GM12878 (cell line): Measurements from ENCODE around the gene CSTPP1. TPM values are rescaled to one million over a fixed set of nuclear protein-coding genes. Genes with fewer than 3 reads are reported as not detected.

Experiments used
- ATAC-seq: fragments of 200-7000 bp; cut with Tn5 transposase; 3 replicates; pipeline ENCODE4 v1.9.1; 2020; ENCODE audit warnings: mild to moderate bottlenecking, moderate library complexity
- BruUV-seq: library from RNA; stranded (reverse); fragments of 400-500 nt; replicated peaks from 2 replicates; lab custom pipeline; 2021; lab: Mats Ljungman, UMichigan
- CTCF ChIA-PET: fragments of 300-600 bp; sonication (Branson Sonifier 250); formaldehyde crosslinking; extraction: SDS; loops from one replicate; lab custom pipeline; 2021; ENCODE audit warnings: inconsistent platforms; lab: Yijun Ruan, JAX
- POLR2A ChIA-PET: fragments of 350-600 bp; formaldehyde crosslinking; extraction: SDS; loops from one replicate; lab custom pipeline; 2021; ENCODE audit warnings: inconsistent platforms; lab: Charles Lee
- RAD21 ChIA-PET: fragments of 300-600 bp; sonication (Branson Sonifier 250); formaldehyde crosslinking; loops from one replicate; lab custom pipeline; 2023; ENCODE audit warnings: antibody characterized with exemption; ENCODE audit not compliant: unreplicated experiment; lab: Charles Lee
- SMC1A ChIA-PET: fragments of 300-600 bp; sonication (Branson Sonifier 250); formaldehyde crosslinking; loops from one replicate; lab custom pipeline; 2023; ENCODE audit not compliant: unreplicated experiment, uncharacterized antibody; lab: Charles Lee
- DNase-seq: peaks from one replicate; pipeline ENCODE4 v3.0.0-alpha.2; 2011; ENCODE audit warnings: low read depth, low spot score
- FAIRE-seq: peaks from 3 replicates; lab custom pipeline; 2011; peaks lifted over from hg19 to GRCh38; lab: Jason Lieb, UNC
- H2AFZ ChIP-seq: 2 replicates; pipeline ENCODE4 v1.6.0; 2011; ENCODE audit warnings: low read depth, low read length, control low read depth; ENCODE audit not compliant: control insufficient read depth
- H3K27ac ChIP-seq: 2 replicates; pipeline ENCODE4 v1.5.1; 2011; ENCODE audit warnings: control low read depth; ENCODE audit not compliant: control insufficient read depth, insufficient read depth
- H3K27me3 ChIP-seq, 2 experiments: replicated peaks in 1 of 2; 2 replicates each; pipeline versions ENCODE4 v1.6.0 to v1.6.1; 2011; ENCODE audit warnings: low read length in 1 of 2; ENCODE audit not compliant: control insufficient read depth in 2 of 2, insufficient read depth in 2 of 2
- H3K36me3 ChIP-seq, 2 experiments: 2 replicates each; pipeline ENCODE4 v1.5.1; 2011; ENCODE audit warnings: low read length in 1 of 2; ENCODE audit not compliant: control insufficient read depth in 2 of 2, insufficient read depth in 2 of 2
- H3K4me1 ChIP-seq: 2 replicates; pipeline ENCODE4 v1.6.1; 2011; ENCODE audit warnings: mild to moderate bottlenecking, low read length, moderate library complexity, mixed read lengths; ENCODE audit not compliant: control insufficient read depth, insufficient read depth
- H3K4me2 ChIP-seq: 2 replicates; pipeline ENCODE4 v1.6.0; 2011; ENCODE audit warnings: control low read depth; ENCODE audit not compliant: control insufficient read depth, insufficient read depth
- H3K4me3 ChIP-seq: fragments of 200-600 bp; sonication (generic); 2 replicates; pipeline ENCODE4 v1.5.1; 2016
- H3K79me2 ChIP-seq: 2 replicates; pipeline ENCODE4 v1.6.0; 2011; ENCODE audit warnings: low read length; ENCODE audit not compliant: control insufficient read depth, insufficient read depth
- H3K9ac ChIP-seq: 2 replicates; pipeline ENCODE4 v1.8.0; 2011; ENCODE audit warnings: low read length, control low read depth, mixed read lengths; ENCODE audit not compliant: control insufficient read depth, insufficient read depth
- H3K9me3 ChIP-seq: replicated peaks from 3 replicates; pipeline ENCODE4 v1.5.1; 2011; ENCODE audit warnings: mild to moderate bottlenecking, low read length; ENCODE audit not compliant: control insufficient read depth, insufficient read depth
- H4K20me1 ChIP-seq: 2 replicates; pipeline ENCODE4 v1.6.0; 2011; ENCODE audit not compliant: control insufficient read depth, insufficient read depth
- CHD1 ChIP-seq: IDR thresholded peaks from 2 replicates; pipeline ENCODE4 v1.6.1; 2012; ENCODE audit warnings: low read depth, low read length, improper control_type of control experiment
- FOS ChIP-seq: IDR thresholded peaks from 3 replicates; pipeline ENCODE4 v1.6.1; 2011; ENCODE audit warnings: borderline replicate concordance; ENCODE audit not compliant: insufficient read length; ENCODE audit errors: extremely low read depth
- MTA3 ChIP-seq: IDR thresholded peaks from 2 replicates; pipeline ENCODE4 v1.6.1; 2012; ENCODE audit warnings: low read length, inconsistent platforms, borderline replicate concordance
- NFXL1 ChIP-seq: fragments of 450-650 bp; IDR thresholded peaks from 2 replicates; pipeline ENCODE4 v1.6.1; 2017; ENCODE audit warnings: antibody characterized with exemption, mild to moderate bottlenecking, borderline replicate concordance
- POLR2AphosphoS2 ChIP-seq: IDR thresholded peaks from 2 replicates; pipeline ENCODE4 v1.6.1; 2011; ENCODE audit warnings: low read depth, mild to moderate bottlenecking, low read length, improper control_type of control experiment, moderate library complexity
- SPI1 ChIP-seq: IDR thresholded peaks from 2 replicates; pipeline ENCODE4 v1.6.1; 2011; ENCODE audit warnings: low read depth, mild to moderate bottlenecking, low read length, moderate library complexity, borderline replicate concordance; ENCODE audit not compliant: insufficient read depth
- ZNF622 ChIP-seq: fragments of 450-650 bp; IDR thresholded peaks from 2 replicates; pipeline ENCODE4 v1.6.1; 2017; ENCODE audit warnings: mild to moderate bottlenecking, inconsistent platforms
- WGBS: methylation state at CpG from one replicate; pipeline ENCODE4 v1.1.6; 2016; ENCODE audit warnings: low lambda C conversion rate; ENCODE audit not compliant: insufficient replicate concordance, insufficient coverage; ENCODE audit errors: missing lambda C conversion rate; 5-methylcytosine and 5-hydroxymethylcytosine counted together
- in situ Hi-C: fragments of 300-500 bp; cut with MboI; formaldehyde crosslinking; loops from 9 replicates; pipeline ENCODE4 v1.14.3; 2018; ENCODE audit warnings: mixed read lengths
- intact Hi-C: fragments of 100-400 bp; cut with micrococcal nuclease; formaldehyde crosslinking; loops from one replicate; pipeline ENCODE4 v1.14.2; 2022; ENCODE audit not compliant: unreplicated experiment
- polyA plus RNA-seq, 11 experiments: library from polyadenylated mRNA; depleted of rRNA in 4 of 11; unstranded in 6 of 11; stranded (reverse) in 5 of 11; fragments of >200 nt; fragmentation: Nextera tagmentation in 4 of 11; fragmentation: Illumina TruSeq in 1 of 11; extraction: Ambion mirVana in 4 of 11; extraction: Trizol in 1 of 11; gene quantifications; 1 replicate in 1 of 11; 2 replicates in 10 of 11; pipeline versions ENCODE4 v1.2.1 to v1.2.3, GENCODE V29; 2011 to 2016; ENCODE audit warnings: inconsistent platforms in 2 of 11, missing spikeins in 2 of 11, low read depth in 1 of 11
- total RNA-seq, 4 experiments: library from RNA; depleted of rRNA in 3 of 4; stranded (reverse); fragments of >200 nt in 3 of 4; fragmentation: Illumina TruSeq in 1 of 4; extraction: Trizol in 1 of 4; gene quantifications; 2 replicates each; pipeline versions ENCODE4 v1.2.1 to v1.2.3, GENCODE V29; 2013 to 2021
- TF ChIP-seq, protein P1 (sequence below): fragments of 450-650 bp; IDR thresholded peaks from 2 replicates; pipeline ENCODE4 v1.6.1; 2017; ENCODE audit warnings: borderline replicate concordance
- TF ChIP-seq, protein P2 (sequence below): fragments of 450-650 bp; IDR thresholded peaks from 2 replicates; pipeline ENCODE4 v1.6.1; 2017; ENCODE audit warnings: mild to moderate bottlenecking
- TF ChIP-seq, protein P3 (sequence below), 3 experiments: IDR thresholded peaks in 2 of 3; conservative IDR thresholded peaks in 1 of 3; 2 replicates each; pipeline ENCODE4 v1.5.1; 2011; ENCODE audit warnings: low read depth in 3 of 3, low read length in 3 of 3, mild to moderate bottlenecking in 3 of 3, control low read depth in 2 of 3, moderate library complexity in 2 of 3, inconsistent platforms in 1 of 3, mixed read lengths in 1 of 3; ENCODE audit not compliant: control insufficient read depth in 2 of 3, insufficient read depth in 1 of 3; ENCODE audit errors: extremely low read depth in 1 of 3
- TF ChIP-seq, protein P4 (sequence below): IDR thresholded peaks from 2 replicates; pipeline ENCODE4 v1.6.1; 2012; ENCODE audit warnings: improper control_type of control experiment, low read depth, low read length; ENCODE audit not compliant: insufficient replicate concordance

CSTPP1 gene
- total and polyA plus RNA-seq, 10 of the 15 experiments (the other 5 are each of a cell fraction or from before 2014, with no cell fraction given), result 7.1 to 23.4 (median 17.5) TPM

GRCh38 chr11:46901156-46901555 lies 35.4 kb upstream of the CSTPP1 start:
- no TSS peak for BruUV-seq
- no peak overlapping the region for H3K9ac ChIP-seq
- 35% methylated on average over 3 of the region's 3 CpGs for WGBS
- H3K79me2 ChIP-seq, result no peaks in the 10 kb centered on the region
- ChIA-PET POLR2A (interaction anchor here (0.5 kb wide), 1 partner anchor 15 kb away, joined by 5 read pairs; no protein-coding TSS in a partner anchor), RAD21 (interaction anchor here (1.0 kb wide), 1 partner anchor 14 kb away, joined by 3 read pairs; no protein-coding TSS in a partner anchor), CTCF (interaction anchor here (1.1 kb wide), 1 partner anchor 252 kb away, joined by 4 read pairs; no protein-coding TSS in a partner anchor), SMC1A (interaction anchor here (0.7 to 0.8 kb wide), 2 partner anchors 13 to 41 kb away, joined by 3 read pairs; no protein-coding TSS in a partner anchor)
- H3K4me1 ChIP-seq, result no peaks in the 10 kb centered on the region
- H2AFZ ChIP-seq, result no peak overlapping the region
- in situ Hi-C loops (no loop called here), intact Hi-C loops (no loop called here)
- no peaks in the 10 kb centered on the region for H3K9me3 ChIP-seq
- no peak overlapping the region for H3K27ac ChIP-seq
- H3K4me3 ChIP-seq, result no peak overlapping the region
- no peaks in the 10 kb centered on the region for H3K27me3 ChIP-seq
- H3K36me3 ChIP-seq, result no peaks in the 10 kb centered on the region
- DNase-seq, result no peak
- H3K4me2 ChIP-seq, result no peak overlapping the region
- H4K20me1 ChIP-seq, result no peaks in the 10 kb centered on the region
- FAIRE-seq, result no peak
- ATAC-seq, result no peak
- TF ChIP-seq, protein P1, sequence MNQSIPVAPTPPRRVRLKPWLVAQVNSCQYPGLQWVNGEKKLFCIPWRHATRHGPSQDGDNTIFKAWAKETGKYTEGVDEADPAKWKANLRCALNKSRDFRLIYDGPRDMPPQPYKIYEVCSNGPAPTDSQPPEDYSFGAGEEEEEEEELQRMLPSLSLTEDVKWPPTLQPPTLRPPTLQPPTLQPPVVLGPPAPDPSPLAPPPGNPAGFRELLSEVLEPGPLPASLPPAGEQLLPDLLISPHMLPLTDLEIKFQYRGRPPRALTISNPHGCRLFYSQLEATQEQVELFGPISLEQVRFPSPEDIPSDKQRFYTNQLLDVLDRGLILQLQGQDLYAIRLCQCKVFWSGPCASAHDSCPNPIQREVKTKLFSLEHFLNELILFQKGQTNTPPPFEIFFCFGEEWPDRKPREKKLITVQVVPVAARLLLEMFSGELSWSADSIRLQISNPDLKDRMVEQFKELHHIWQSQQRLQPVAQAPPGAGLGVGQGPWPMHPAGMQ, result no peak
- no peak for TF ChIP-seq NFXL1
- no peak for TF ChIP-seq SPI1
- no peak for TF ChIP-seq MTA3
- no peak for TF ChIP-seq CHD1
- TF ChIP-seq ZNF622, result no peak
- TF ChIP-seq, protein P2, sequence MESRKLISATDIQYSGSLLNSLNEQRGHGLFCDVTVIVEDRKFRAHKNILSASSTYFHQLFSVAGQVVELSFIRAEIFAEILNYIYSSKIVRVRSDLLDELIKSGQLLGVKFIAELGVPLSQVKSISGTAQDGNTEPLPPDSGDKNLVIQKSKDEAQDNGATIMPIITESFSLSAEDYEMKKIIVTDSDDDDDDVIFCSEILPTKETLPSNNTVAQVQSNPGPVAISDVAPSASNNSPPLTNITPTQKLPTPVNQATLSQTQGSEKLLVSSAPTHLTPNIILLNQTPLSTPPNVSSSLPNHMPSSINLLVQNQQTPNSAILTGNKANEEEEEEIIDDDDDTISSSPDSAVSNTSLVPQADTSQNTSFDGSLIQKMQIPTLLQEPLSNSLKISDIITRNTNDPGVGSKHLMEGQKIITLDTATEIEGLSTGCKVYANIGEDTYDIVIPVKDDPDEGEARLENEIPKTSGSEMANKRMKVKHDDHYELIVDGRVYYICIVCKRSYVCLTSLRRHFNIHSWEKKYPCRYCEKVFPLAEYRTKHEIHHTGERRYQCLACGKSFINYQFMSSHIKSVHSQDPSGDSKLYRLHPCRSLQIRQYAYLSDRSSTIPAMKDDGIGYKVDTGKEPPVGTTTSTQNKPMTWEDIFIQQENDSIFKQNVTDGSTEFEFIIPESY, result no peak
- TF ChIP-seq, protein P3, sequence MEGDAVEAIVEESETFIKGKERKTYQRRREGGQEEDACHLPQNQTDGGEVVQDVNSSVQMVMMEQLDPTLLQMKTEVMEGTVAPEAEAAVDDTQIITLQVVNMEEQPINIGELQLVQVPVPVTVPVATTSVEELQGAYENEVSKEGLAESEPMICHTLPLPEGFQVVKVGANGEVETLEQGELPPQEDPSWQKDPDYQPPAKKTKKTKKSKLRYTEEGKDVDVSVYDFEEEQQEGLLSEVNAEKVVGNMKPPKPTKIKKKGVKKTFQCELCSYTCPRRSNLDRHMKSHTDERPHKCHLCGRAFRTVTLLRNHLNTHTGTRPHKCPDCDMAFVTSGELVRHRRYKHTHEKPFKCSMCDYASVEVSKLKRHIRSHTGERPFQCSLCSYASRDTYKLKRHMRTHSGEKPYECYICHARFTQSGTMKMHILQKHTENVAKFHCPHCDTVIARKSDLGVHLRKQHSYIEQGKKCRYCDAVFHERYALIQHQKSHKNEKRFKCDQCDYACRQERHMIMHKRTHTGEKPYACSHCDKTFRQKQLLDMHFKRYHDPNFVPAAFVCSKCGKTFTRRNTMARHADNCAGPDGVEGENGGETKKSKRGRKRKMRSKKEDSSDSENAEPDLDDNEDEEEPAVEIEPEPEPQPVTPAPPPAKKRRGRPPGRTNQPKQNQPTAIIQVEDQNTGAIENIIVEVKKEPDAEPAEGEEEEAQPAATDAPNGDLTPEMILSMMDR (IDR thresholded peaks at IDR 0.05 in 2 of 3, conservative IDR thresholded peaks at IDR 0.05 in 1 of 3; ENCODE audit: control insufficient read depth in 2 of 3, extremely low read depth in 1 of 3, insufficient read depth in 1 of 3, low read depth in 3 of 3, low read length in 3 of 3), result no peak
- no peak for TF ChIP-seq FOS
- TF ChIP-seq, protein P4, sequence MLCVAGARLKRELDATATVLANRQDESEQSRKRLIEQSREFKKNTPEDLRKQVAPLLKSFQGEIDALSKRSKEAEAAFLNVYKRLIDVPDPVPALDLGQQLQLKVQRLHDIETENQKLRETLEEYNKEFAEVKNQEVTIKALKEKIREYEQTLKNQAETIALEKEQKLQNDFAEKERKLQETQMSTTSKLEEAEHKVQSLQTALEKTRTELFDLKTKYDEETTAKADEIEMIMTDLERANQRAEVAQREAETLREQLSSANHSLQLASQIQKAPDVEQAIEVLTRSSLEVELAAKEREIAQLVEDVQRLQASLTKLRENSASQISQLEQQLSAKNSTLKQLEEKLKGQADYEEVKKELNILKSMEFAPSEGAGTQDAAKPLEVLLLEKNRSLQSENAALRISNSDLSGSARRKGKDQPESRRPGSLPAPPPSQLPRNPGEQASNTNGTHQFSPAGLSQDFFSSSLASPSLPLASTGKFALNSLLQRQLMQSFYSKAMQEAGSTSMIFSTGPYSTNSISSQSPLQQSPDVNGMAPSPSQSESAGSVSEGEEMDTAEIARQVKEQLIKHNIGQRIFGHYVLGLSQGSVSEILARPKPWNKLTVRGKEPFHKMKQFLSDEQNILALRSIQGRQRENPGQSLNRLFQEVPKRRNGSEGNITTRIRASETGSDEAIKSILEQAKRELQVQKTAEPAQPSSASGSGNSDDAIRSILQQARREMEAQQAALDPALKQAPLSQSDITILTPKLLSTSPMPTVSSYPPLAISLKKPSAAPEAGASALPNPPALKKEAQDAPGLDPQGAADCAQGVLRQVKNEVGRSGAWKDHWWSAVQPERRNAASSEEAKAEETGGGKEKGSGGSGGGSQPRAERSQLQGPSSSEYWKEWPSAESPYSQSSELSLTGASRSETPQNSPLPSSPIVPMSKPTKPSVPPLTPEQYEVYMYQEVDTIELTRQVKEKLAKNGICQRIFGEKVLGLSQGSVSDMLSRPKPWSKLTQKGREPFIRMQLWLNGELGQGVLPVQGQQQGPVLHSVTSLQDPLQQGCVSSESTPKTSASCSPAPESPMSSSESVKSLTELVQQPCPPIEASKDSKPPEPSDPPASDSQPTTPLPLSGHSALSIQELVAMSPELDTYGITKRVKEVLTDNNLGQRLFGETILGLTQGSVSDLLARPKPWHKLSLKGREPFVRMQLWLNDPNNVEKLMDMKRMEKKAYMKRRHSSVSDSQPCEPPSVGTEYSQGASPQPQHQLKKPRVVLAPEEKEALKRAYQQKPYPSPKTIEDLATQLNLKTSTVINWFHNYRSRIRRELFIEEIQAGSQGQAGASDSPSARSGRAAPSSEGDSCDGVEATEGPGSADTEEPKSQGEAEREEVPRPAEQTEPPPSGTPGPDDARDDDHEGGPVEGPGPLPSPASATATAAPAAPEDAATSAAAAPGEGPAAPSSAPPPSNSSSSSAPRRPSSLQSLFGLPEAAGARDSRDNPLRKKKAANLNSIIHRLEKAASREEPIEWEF, result no peak
- TF ChIP-seq POLR2AphosphoS2, result no peak
